ENCODE data around the gene PCGF5.
"Not testable (repeated sequence)": the region's sequence is repeated elsewhere in the genome, so short reads cannot be mapped to it uniquely, and the experiment has no call there.

PCGF5 gene

GRCh38 chr10:91220194-91220953 lies at the start of gene PCGF5:
TSS of gene PCGF5 (plus strand) at chr10:91220663. CDS start at chr10:91222872, 2,209 bp downstream.
- DNase-seq (ENCODE audit: low read depth in 2 of 2) = peak; percentile 77 to 88

GRCh38 chr10:91171485-91171884 lies 49.0 kb upstream of the PCGF5 start:
- DNase-seq (ENCODE audit: low read depth in 2 of 2) = no peak

GRCh38 chr10:91172348-91172747 lies 48.1 kb upstream of the PCGF5 start:
- DNase-seq (ENCODE audit: low read depth in 2 of 2) = no peak

- DNase-seq (ENCODE audit: low read depth in 2 of 2) = no peak
Measured at GRCh38 chr10:91185239-91185875, 35.1 kb upstream of the PCGF5 start.

- DNase-seq (ENCODE audit: low read depth in 2 of 2) = no peak
Measured at GRCh38 chr10:91187156-91187555, 33.3 kb upstream of the PCGF5 start.

GRCh38 chr10:91188010-91188409 lies 32.5 kb upstream of the PCGF5 start:
- DNase-seq (ENCODE audit: low read depth in 2 of 2) = not testable (repeated sequence)

- no peak for DNase-seq (ENCODE audit: low read depth in 2 of 2)
Measured at GRCh38 chr10:91188889-91189288, 31.6 kb upstream of the PCGF5 start.

GRCh38 chr10:91190388-91190870 lies 30.0 kb upstream of the PCGF5 start:
- no peak for DNase-seq (ENCODE audit: low read depth in 2 of 2)

- DNase-seq (ENCODE audit: low read depth in 2 of 2) = no peak
Measured at GRCh38 chr10:91190876-91191583, 29.4 kb upstream of the PCGF5 start.

GRCh38 chr10:91191584-91191919 lies 28.9 kb upstream of the PCGF5 start:
- no peak for DNase-seq (ENCODE audit: low read depth in 2 of 2)

GRCh38 chr10:91194497-91195179 lies 25.8 kb upstream of the PCGF5 start:
- no peak for DNase-seq (ENCODE audit: low read depth in 2 of 2)

- no peak for DNase-seq (ENCODE audit: low read depth in 2 of 2)
Measured at GRCh38 chr10:91196268-91197048, 24.0 kb upstream of the PCGF5 start.

- no peak for DNase-seq (ENCODE audit: low read depth in 2 of 2)
Measured at GRCh38 chr10:91197127-91197526, 23.3 kb upstream of the PCGF5 start.

- no peak for DNase-seq (ENCODE audit: low read depth in 2 of 2)
Measured at GRCh38 chr10:91198781-91199180, 21.7 kb upstream of the PCGF5 start.

- DNase-seq (ENCODE audit: low read depth in 2 of 2) = no peak
Measured at GRCh38 chr10:91200314-91201212, 19.9 kb upstream of the PCGF5 start.

GRCh38 chr10:91201213-91201996 lies 19.1 kb upstream of the PCGF5 start:
- peak; percentile 6 to 32 for DNase-seq (ENCODE audit: low read depth in 2 of 2)

GRCh38 chr10:91206427-91206826 lies 14.0 kb upstream of the PCGF5 start:
- no peak for DNase-seq (ENCODE audit: low read depth in 2 of 2)

- no peak for DNase-seq (ENCODE audit: low read depth in 2 of 2)
Measured at GRCh38 chr10:91206837-91207474, 13.5 kb upstream of the PCGF5 start.

- DNase-seq (ENCODE audit: low read depth in 2 of 2) = no peak
Measured at GRCh38 chr10:91208642-91209041, 11.8 kb upstream of the PCGF5 start.
